ENCODE measurements around the gene NGFR.

Gene NGFR, protein sequence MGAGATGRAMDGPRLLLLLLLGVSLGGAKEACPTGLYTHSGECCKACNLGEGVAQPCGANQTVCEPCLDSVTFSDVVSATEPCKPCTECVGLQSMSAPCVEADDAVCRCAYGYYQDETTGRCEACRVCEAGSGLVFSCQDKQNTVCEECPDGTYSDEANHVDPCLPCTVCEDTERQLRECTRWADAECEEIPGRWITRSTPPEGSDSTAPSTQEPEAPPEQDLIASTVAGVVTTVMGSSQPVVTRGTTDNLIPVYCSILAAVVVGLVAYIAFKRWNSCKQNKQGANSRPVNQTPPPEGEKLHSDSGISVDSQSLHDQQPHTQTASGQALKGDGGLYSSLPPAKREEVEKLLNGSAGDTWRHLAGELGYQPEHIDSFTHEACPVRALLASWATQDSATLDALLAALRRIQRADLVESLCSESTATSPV

DNA sequence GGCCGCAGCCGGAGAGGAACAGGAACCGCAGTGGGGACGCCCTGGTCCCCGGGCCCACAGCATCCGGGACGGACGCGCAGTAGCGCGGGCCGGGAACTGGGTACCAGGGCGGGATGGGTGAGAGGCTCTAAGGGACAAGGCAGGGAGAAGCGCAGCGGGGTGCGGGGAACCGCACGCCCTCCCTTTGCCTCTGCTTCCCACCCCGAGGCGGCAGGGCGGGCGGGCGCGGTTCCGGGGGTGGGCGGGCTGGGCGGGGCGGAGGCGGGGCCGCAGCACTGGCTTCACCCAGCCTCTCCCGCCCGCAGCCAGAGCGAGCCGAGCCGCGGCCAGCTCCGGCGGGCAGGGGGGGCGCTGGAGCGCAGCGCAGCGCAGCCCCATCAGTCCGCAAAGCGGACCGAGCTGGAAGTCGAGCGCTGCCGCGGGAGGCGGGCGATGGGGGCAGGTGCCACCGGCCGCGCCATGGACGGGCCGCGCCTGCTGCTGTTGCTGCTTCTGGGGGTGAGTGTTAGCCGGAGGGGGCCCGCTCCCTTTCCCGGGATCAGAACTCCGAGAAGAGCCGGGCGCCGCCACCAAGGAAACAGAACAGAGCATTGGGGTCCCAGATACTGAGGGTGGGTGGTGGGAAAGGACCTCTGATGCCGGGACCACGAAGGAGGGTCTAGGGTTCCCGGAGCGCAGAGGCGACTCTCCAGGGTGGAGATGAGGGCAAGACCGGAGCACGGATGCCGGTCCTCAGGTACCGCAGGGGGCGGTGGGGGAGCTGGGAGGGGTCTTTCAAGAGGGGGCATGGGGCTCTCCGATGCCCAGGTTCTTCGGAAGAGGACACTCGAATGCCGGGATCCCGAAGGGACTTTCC lies at the start of gene NGFR:
Gene NGFR (plus strand): TSS at position 308 of the 856 bp plus-strand sequence. CDS start 125 bp downstream, at position 433.
- Histone ChIP-seq H3K27me3 (peaks cover 100% of the 10 kb centered on the region), H3K27ac (no peak within 1 kb of the TSS)
- no peak for TF ChIP-seq CTCF (IDR thresholded peaks at IDR 0.05)

GRCh38 chr17:49445591-49445990 lies 49.5 kb upstream of the NGFR start:
- Histone ChIP-seq H3K9me3 (no peaks in the 10 kb centered on the region), H3K27ac (no peak overlapping the region), H3K27me3 (peaks cover 23% of the 10 kb centered on the region), H3K36me3 (no peaks in the 10 kb centered on the region), H3K4me1 (ENCODE audit: control insufficient read depth in 1 of 2, insufficient read depth in 1 of 2, low read depth in 1 of 2, low read length in 1 of 2) (no peaks in the 10 kb centered on the region), H3K4me3 (ENCODE audit: low read depth in 1 of 2, low read length in 1 of 2) (no peak overlapping the region)
- no peak for TF ChIP-seq CTCF (IDR thresholded peaks at IDR 0.05)

More for the DNA sequence above, at the start of gene NGFR:
- Histone ChIP-seq H3K4me1 (ENCODE audit: control insufficient read depth in 1 of 2, insufficient read depth in 1 of 2, low read depth in 1 of 2, low read length in 1 of 2) (peaks cover 6 to 28% of the 10 kb centered on the region in 2 experiments), H3K9me3 (no peaks in the 10 kb centered on the region), H3K36me3 (no peaks in the 10 kb centered on the region), H3K4me3 (ENCODE audit: low read depth in 1 of 2, low read length in 1 of 2) (peak within 1 kb of the TSS in 1 of 2 experiments; percentile 10)

- H3K27ac ChIP-seq = no peak overlapping the region
- H3K36me3 ChIP-seq = no peaks in the 10 kb centered on the region
- no peak overlapping the region for H3K4me3 ChIP-seq (ENCODE audit: low read depth in 1 of 2, low read length in 1 of 2)
- H3K9me3 ChIP-seq = no peaks in the 10 kb centered on the region
- H3K27me3 ChIP-seq = peaks cover 4% of the 10 kb centered on the region
- no peaks in the 10 kb centered on the region for H3K4me1 ChIP-seq (ENCODE audit: control insufficient read depth in 1 of 2, insufficient read depth in 1 of 2, low read depth in 1 of 2, low read length in 1 of 2)
- TF ChIP-seq CTCF (IDR thresholded peaks at IDR 0.05) = no peak
Observed at GRCh38 chr17:49447628-49448302, 47.3 kb upstream of the NGFR start.

DNA sequence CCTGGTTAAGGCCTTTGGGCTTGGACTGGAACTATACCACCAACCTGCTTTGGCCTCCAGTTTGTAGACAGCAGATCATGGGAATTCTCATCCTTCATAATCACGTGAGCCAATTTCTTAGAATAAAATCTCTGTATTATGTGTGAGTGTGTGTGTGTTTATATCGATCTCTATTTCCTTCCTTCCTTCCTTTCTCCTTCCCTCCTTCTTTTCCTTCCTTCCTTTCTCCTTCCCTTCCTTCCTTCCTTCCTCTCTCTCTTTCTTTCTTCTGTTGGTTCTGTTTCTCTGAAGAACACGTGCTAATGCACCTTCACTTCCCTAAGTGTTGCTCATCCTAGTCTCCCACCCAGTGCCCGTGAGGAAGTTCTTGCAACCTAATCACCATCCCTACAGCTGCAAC lies 44.9 kb upstream of the NGFR start:
- H3K27me3 ChIP-seq = peaks cover 11% of the 10 kb centered on the region
- no peaks in the 10 kb centered on the region for H3K36me3 ChIP-seq
- H3K27ac ChIP-seq = no peak overlapping the region
- H3K9me3 ChIP-seq = no peaks in the 10 kb centered on the region
- no peak overlapping the region for H3K4me3 ChIP-seq (ENCODE audit: low read depth in 1 of 2, low read length in 1 of 2)
- no peaks in the 10 kb centered on the region for H3K4me1 ChIP-seq (ENCODE audit: control insufficient read depth in 1 of 2, insufficient read depth in 1 of 2, low read depth in 1 of 2, low read length in 1 of 2)
- no peak for TF ChIP-seq CTCF (IDR thresholded peaks at IDR 0.05)

- no peak for TF ChIP-seq CTCF (IDR thresholded peaks at IDR 0.05)
Observed at GRCh38 chr17:49450735-49451134, 44.4 kb upstream of the NGFR start.

More at GRCh38 chr17:49450735-49451134, 44.4 kb upstream of the NGFR start:
- Histone ChIP-seq H3K36me3 (no peaks in the 10 kb centered on the region), H3K4me3 (ENCODE audit: low read depth in 1 of 2, low read length in 1 of 2) (no peak overlapping the region), H3K9me3 (no peaks in the 10 kb centered on the region), H3K27me3 (peaks cover 16% of the 10 kb centered on the region), H3K4me1 (ENCODE audit: control insufficient read depth in 1 of 2, insufficient read depth in 1 of 2, low read depth in 1 of 2, low read length in 1 of 2) (no peaks in the 10 kb centered on the region), H3K27ac (no peak overlapping the region)
